ENCODE measurements around the gene HTT.

Gene HTT

GRCh38 chr4:3253808-3254207, 179.3 kb downstream of the HTT start:
- no peak for DNase-seq

GRCh38 chr4:3254302-3255131, 180.0 kb downstream of the HTT start:
- no peak for DNase-seq

DNA sequence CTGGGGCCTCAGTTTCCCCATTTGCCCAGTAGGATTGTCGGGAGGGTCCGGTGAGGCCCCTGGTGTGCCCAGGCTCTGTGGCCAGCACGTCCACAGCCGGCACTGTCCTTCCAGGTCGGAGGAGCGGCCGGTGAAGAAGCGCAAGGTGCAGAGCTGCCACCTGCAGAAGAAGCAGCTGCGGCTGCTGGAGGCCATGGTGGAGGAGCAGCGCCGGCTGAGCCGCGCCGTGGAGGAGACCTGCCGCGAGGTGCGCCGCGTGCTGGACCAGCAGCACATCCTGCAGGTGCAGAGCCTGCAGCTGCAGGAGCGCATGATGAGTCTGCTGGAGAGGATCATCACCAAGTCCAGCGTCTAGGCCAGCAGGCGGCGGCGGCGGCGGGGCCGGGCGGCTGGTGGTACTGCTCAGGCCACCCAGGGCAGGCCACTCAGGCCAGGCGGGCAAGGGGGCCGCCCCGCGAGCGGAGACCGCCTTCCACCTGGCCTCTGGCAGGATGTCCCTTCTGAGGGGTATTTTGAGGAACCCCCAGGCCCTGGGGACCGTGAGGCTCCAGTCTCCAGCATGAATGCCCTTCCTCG, 181.2 kb downstream of the HTT start:
- no peak for DNase-seq

- DNase-seq: no peak
These were observed 182.0 kb downstream of the HTT start for GRCh38 chr4:3256230-3257102.

DNA sequence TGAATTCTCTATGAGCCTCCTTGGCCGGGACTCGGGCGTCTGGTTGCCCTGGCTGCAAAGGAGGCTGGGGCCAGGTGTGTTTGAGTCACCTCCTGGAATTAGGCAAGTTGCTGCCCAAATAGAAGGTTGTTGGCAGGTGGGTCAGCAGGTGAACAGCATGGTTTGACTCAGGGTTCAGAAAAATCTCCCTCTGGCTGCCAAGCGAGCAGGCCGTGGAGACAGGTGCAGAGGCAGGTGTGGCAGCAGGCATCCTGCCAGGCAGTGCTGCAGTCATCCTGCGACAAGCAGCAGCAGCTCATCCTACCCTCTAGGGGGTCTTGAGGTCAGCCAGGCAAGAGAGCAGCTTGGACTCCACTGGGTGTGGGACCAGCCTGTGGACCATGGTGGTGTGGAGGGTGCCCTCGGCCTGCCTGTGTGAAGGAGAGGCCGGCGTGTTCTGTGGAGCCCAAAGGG, 182.6 kb downstream of the HTT start:
- peak in 1 of 2 experiments; percentile 64 for DNase-seq

- DNase-seq: peak; percentile 45 to 86
These were observed 183.3 kb downstream of the HTT start for GRCh38 chr4:3257556-3258482.

DNA sequence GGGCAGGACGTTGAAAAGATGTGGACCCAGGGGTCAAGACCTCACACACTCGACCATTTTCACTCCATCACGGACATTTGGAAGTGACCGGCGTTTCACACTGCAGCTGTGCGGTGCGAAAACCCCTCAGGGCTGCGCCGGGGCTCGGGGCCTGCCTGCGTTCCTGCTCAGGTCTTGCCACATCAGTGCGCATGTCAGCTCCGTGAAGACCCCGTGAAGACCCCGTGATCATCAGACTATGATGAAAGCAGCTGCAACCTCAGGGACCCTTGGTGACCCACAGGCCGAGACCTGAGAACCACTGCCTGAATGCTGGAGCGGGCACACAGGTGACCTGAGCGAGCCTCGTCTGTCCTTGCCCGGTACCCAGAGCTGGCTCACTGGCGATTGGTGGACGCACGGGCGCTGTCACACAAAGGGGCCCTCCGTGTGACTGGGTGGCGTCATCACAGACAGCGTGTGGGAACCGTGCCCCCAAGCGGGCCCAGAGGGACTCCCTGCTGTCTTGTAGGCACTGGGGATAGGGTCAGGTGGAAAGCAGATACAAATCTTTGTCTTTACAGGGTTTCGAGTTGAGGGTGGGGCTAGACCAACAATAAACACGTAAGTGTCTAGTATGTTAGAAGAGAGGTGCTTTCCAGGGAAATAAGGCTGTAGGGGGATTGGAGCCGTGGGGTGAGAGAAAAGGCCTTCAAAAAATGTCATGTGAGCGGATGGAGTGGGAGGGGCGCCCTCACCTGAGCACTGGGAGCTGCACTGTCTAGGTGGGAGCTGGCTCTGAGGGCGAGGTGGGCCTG, 187.1 kb downstream of the HTT start:
- no peak for DNase-seq

DNA sequence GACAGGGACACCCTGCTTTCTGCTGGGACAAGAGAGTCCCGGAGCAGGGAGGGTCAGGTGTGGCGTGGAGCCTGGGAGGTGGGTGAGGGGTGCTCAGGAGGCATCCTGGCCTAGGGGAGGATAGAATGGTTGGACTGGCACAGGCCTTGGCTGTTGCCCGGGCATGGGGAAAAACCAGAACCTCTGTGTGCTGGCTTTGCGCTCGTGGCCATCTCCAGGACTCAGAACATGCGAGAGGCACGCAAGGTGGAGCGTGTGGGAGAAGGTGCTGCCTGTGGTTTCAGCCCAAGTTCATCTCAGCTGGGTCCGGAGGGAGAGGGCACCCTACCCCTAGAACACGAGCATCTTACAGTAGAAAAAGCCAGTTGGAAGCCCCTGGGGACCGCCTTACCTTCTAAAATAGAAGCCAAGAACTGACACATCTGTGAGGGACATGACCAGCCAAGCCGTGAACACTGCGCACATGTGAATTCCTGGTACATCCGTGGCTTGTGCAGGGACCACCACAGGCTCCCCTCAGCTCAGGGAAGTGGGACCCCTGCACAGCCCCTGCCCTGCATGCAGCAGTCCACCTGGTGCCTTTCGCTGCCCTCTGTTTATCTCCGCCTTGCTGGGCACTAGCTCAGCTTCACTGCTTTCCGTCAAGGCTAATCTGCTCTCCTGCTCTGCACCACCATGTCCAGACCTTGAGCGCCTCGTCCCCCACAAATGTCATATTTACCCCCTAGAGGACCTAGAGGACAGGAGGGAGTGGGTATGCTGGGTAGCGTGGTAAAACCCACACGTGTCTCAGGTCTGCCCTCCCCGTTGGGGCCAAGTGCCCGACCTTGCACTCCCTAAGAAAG, 187.9 kb downstream of the HTT start:
- DNase-seq: no peak

- no peak for DNase-seq
These were observed 188.8 kb downstream of the HTT start for GRCh38 chr4:3263053-3263875.

DNA sequence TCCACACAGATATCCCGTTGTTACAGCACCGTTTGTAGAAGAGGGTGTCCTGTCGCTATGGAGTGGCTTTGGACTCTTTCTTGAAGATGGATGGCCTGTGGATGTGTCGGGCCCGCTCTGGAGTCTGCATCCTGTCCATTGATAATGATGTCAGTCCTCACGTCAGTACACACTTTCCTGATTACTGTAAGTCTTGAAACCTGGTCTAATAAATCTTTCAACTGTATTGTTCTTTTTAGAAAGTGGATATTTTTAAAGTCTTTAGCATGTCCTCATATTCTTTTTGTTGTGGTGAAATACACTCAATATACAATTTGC, 189.4 kb downstream of the HTT start:
- no peak for DNase-seq

DNA sequence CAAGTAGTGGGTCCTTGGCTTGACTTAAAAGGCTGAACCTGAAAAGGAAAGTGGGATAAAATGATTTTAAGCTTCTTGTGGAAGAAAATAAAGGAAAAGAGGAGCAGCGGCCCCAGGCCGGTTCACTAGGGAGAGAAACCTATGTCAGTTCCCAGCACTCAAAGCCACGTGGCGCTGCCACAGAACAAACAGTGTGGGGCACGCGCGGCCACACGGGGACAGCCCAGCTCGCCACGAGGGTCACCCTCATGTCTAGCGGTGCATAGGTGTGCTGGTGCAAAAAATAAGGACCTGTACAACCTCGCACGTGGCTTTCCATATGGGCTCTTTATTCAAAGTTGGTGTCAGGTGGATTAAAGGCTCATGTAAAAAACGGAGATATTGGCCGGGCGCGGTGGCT, 191.6 kb downstream of the HTT start:
- DNase-seq: no peak

DNA sequence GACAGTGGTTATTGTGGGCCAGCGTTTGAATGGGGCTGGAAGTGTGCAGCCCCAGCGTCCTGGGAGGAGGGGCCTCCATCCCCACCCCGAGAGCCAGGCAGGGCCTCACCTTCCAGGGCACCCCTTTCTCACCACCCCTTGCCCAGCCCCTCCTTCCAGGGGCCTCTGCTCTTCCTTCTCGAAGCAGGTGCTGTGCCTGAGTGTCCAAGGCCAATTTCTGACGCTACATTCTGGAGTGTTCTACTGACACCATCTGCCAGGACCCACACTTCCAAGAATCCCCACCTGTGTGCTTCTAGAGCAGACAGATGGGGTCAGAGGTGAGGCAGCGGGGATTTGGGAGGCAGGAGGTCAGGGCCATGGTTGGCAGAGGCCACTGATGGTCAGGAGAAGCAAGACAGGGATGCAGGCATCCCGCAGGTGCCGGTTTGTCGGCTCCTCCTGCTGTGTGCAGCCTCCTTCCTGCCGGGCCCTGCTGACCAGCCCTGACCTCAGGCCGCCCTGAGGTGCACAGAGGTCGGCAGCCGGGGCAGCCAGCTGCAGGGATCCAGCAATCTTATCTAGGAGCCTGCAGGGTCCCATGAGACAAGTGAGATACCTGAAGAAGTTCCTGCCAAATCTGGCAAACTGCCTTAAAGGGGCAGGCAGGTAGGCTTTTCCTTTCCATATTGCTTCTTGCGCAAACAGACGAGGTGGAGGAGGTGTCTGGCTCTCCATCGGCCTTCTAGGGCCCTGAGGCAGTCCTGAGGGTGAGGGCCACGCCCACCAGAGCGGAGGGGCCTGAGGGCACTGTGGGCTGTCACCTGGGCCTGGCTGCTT, 193.3 kb downstream of the HTT start:
- peak; percentile 28 to 61 for DNase-seq

DNA sequence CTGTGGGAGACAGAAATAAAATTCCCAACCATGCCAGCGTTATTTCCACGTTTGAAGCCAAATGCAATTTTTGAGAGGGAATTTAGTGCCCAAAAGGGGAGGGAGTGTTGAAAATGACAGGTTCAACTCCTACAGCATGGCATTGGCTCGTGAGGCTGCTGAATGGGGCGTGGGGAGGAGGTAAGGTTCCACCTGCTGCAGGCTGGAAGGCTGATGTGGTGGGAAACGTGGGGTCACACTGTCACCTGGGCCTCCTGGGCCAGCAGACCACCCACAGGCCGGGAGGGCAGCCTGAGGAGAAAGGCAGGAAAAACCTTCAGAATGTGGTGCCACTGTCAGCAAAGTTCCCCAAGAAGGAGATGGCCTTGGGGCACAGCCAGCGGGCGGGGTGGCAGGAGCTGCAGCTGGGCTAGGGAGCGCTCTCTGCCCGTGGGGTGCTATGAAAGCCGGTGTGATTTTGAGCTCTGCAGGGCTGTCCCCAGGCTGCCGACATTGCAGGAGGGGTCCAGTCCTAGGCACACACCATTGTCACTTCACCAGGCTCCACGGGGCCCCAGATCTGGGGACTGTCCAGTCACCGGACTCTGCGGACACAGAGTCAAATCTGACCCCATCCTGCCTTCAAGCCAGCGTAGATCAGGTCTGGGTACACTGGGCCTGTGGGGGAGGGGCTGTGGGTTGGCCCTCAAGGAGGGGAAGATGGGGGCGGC, 194.1 kb downstream of the HTT start:
- DNase-seq: no peak

DNA sequence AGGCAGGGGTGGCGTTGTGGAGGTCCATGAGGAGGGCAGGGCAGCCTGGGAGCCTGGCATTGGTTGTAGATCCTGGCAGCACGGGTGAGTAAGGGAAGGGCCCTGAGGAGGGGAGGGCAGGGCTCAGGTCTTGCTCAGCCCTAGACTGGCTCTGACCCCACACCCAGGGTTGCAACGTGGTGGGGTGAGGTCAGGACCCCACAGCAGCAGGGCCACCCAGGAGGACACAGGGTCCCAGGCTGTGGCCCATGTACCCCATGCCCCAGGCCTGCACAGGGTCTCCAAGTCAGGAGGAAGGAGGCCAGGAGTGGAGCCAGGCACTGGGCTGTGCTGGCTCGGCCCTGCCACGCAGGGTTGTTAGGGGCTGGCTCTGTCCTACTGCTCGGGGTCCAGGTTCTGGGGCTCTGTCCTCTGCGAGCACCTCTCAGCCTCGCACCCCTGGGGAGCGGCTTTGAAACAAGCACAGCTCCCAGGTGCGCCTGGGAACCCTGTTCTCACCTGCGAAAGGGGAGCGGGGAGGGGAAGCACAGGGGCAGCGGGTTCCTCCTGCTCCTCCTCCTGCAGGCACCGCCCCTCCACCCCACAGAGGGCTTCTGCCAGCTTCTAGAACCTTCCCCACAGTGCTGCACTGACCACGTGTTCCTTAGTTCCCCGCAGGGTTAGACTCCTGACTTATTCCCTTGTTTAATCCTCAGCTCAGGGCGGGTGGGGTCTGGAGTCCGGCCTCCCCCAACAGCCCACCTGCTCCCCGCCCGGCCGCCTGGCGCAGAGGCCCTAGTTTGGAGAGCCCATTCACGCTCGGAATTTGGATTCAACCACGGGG, 194.8 kb downstream of the HTT start:
- DNase-seq: no peak

GRCh38 chr4:3269991-3270611, 195.6 kb downstream of the HTT start:
- DNase-seq: peak in 1 of 2 experiments; percentile 42

GRCh38 chr4:3271131-3271530, 196.7 kb downstream of the HTT start:
- DNase-seq: no peak

DNA sequence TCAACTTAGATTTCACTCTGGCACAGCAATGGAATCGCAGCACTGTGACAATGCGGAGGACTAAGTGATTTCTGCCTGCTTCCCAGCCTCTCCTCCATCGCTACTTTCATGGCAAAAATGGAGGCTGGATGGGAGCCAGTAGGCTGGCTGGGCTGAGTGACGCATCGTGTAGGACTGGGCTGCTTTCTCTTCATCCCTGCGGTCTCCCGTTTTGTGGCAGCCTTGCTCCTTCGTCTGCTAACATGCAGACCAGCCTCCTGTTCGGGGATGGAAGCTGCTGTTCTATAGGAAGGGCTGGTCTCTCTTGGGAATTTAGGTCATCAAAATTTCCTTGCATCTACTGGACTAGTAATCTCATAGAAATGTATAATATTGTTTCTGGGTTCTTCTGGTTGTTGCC, 202.5 kb downstream of the HTT start:
- no peak for DNase-seq
